ENCODE results near the gene TSPAN6.
A peak's percentile ranks its signal among the peaks of the same experiment; 100 is the strongest.

The TSPAN6 gene

GRCh38 chrX:100673397-100673953, 36.9 kb upstream of the TSPAN6 start:
- Histone ChIP-seq H3K79me1 (ENCODE audit: low read length) (no peaks in the 10 kb centered on the region), H2BK120ac (ENCODE audit: insufficient read depth, low read length, poor library complexity) (no peak overlapping the region), H3K14ac (ENCODE audit: low read length) (no peak overlapping the region), H3K4ac (ENCODE audit: low read depth, low read length) (no peak overlapping the region), H3K27me3 (ENCODE audit: insufficient read depth, low read length) (no peaks in the 10 kb centered on the region), H4K12ac (ENCODE audit: low read depth, low read length) (no peak overlapping the region), H2BK5ac (ENCODE audit: low read depth, low read length, poor library complexity) (no peak overlapping the region), H3K4me3 (ENCODE audit: low read depth, low read length) (no peak overlapping the region), H3K4me2 (ENCODE audit: low read length) (no peak overlapping the region), H3K18ac (ENCODE audit: low read length) (no peak overlapping the region), H3K9me3 (ENCODE audit: insufficient read depth, low read depth, low read length) (no peaks in the 10 kb centered on the region), H4K91ac (ENCODE audit: low read depth, low read length) (no peak overlapping the region), H4K8ac (ENCODE audit: low read depth, low read length) (no peak overlapping the region), H2AK5ac (ENCODE audit: low read length) (no peak overlapping the region), H3K27ac (ENCODE audit: low read depth, low read length) (no peak overlapping the region), H3K79me2 (ENCODE audit: control insufficient read depth, insufficient read depth, low read length, poor library complexity) (no peaks in the 10 kb centered on the region), H2BK12ac (ENCODE audit: low read length) (no peak overlapping the region), H3K9ac (ENCODE audit: low read length) (no peak overlapping the region), H3K36me3 (ENCODE audit: control insufficient read depth in 1 of 2, insufficient read depth in 2 of 2, low read length in 2 of 2) (no peaks in the 10 kb centered on the region), H3K23ac (ENCODE audit: low read length) (no peak overlapping the region), H3K4me1 (ENCODE audit: control insufficient read depth in 1 of 2, insufficient read depth in 2 of 2, low read length in 2 of 2) (no peaks in the 10 kb centered on the region), H2AFZ (ENCODE audit: insufficient read depth, low read length, poor library complexity) (no peak overlapping the region)
- no CpG with 5 or more reads among the region's 3 CpGs for WGBS (ENCODE audit: extremely low coverage, insufficient coverage, insufficient read length)
- DNase-seq: peak in 1 of 2 donors; percentile 5

GRCh38 chrX:100672966-100673365, 36.4 kb upstream of the TSPAN6 start:
- DNase-seq: no peak
- H2BK5ac ChIP-seq (ENCODE audit: low read depth, low read length, poor library complexity): no peak overlapping the region
- no peak overlapping the region for H4K12ac ChIP-seq (ENCODE audit: low read depth, low read length)
- H3K9ac ChIP-seq (ENCODE audit: low read length): no peak overlapping the region
- no peaks in the 10 kb centered on the region for H3K36me3 ChIP-seq (ENCODE audit: control insufficient read depth in 1 of 2, insufficient read depth in 2 of 2, low read length in 2 of 2)
- no peak overlapping the region for H3K27ac ChIP-seq (ENCODE audit: low read depth, low read length)
- no peak overlapping the region for H3K4ac ChIP-seq (ENCODE audit: low read depth, low read length)
- no peaks in the 10 kb centered on the region for H3K27me3 ChIP-seq (ENCODE audit: insufficient read depth, low read length)
- no peak overlapping the region for H3K14ac ChIP-seq (ENCODE audit: low read length)
- no peak overlapping the region for H2BK120ac ChIP-seq (ENCODE audit: insufficient read depth, low read length, poor library complexity)
- H3K23ac ChIP-seq (ENCODE audit: low read length): no peak overlapping the region
- no peaks in the 10 kb centered on the region for H3K9me3 ChIP-seq (ENCODE audit: insufficient read depth, low read depth, low read length)
- no peak overlapping the region for H3K4me3 ChIP-seq (ENCODE audit: low read depth, low read length)
- H2BK12ac ChIP-seq (ENCODE audit: low read length): no peak overlapping the region
- no peak overlapping the region for H3K18ac ChIP-seq (ENCODE audit: low read length)
- H3K79me1 ChIP-seq (ENCODE audit: low read length): no peaks in the 10 kb centered on the region
- WGBS (ENCODE audit: extremely low coverage, insufficient coverage, insufficient read length): no CpG with 5 or more reads among the region's 3 CpGs
- H3K4me2 ChIP-seq (ENCODE audit: low read length): no peak overlapping the region
- H4K91ac ChIP-seq (ENCODE audit: low read depth, low read length): no peak overlapping the region
- H3K79me2 ChIP-seq (ENCODE audit: control insufficient read depth, insufficient read depth, low read length, poor library complexity): no peaks in the 10 kb centered on the region
- no peak overlapping the region for H2AFZ ChIP-seq (ENCODE audit: insufficient read depth, low read length, poor library complexity)
- H2AK5ac ChIP-seq (ENCODE audit: low read length): no peak overlapping the region
- no peaks in the 10 kb centered on the region for H3K4me1 ChIP-seq (ENCODE audit: control insufficient read depth in 1 of 2, insufficient read depth in 2 of 2, low read length in 2 of 2)
- H4K8ac ChIP-seq (ENCODE audit: low read depth, low read length): no peak overlapping the region

GRCh38 chrX:100663642-100664041, 27.0 kb upstream of the TSPAN6 start:
- H3K23ac ChIP-seq (ENCODE audit: low read length): no peak overlapping the region
- no peak overlapping the region for H3K4me2 ChIP-seq (ENCODE audit: low read length)
- no peak overlapping the region for H2AFZ ChIP-seq (ENCODE audit: insufficient read depth, low read length, poor library complexity)
- H4K8ac ChIP-seq (ENCODE audit: low read depth, low read length): no peak overlapping the region
- H3K27me3 ChIP-seq (ENCODE audit: insufficient read depth, low read length): no peaks in the 10 kb centered on the region
- no peaks in the 10 kb centered on the region for H3K79me1 ChIP-seq (ENCODE audit: low read length)
- no peak overlapping the region for H4K12ac ChIP-seq (ENCODE audit: low read depth, low read length)
- H3K79me2 ChIP-seq (ENCODE audit: control insufficient read depth, insufficient read depth, low read length, poor library complexity): no peaks in the 10 kb centered on the region
- no peaks in the 10 kb centered on the region for H3K4me1 ChIP-seq (ENCODE audit: control insufficient read depth in 1 of 2, insufficient read depth in 2 of 2, low read length in 2 of 2)
- no peak overlapping the region for H3K9ac ChIP-seq (ENCODE audit: low read length)
- no peaks in the 10 kb centered on the region for H3K36me3 ChIP-seq (ENCODE audit: control insufficient read depth in 1 of 2, insufficient read depth in 2 of 2, low read length in 2 of 2)
- H3K4me3 ChIP-seq (ENCODE audit: low read depth, low read length): no peak overlapping the region
- no peak overlapping the region for H4K91ac ChIP-seq (ENCODE audit: low read depth, low read length)
- no peak overlapping the region for H3K18ac ChIP-seq (ENCODE audit: low read length)
- DNase-seq: no peak
- no peaks in the 10 kb centered on the region for H3K9me3 ChIP-seq (ENCODE audit: insufficient read depth, low read depth, low read length)
- no CpG with 5 or more reads among the region's 2 CpGs for WGBS (ENCODE audit: extremely low coverage, insufficient coverage, insufficient read length)
- no peak overlapping the region for H2BK5ac ChIP-seq (ENCODE audit: low read depth, low read length, poor library complexity)
- no peak overlapping the region for H3K14ac ChIP-seq (ENCODE audit: low read length)
- no peak overlapping the region for H2BK12ac ChIP-seq (ENCODE audit: low read length)
- H3K27ac ChIP-seq (ENCODE audit: low read depth, low read length): no peak overlapping the region
- no peak overlapping the region for H2AK5ac ChIP-seq (ENCODE audit: low read length)
- H2BK120ac ChIP-seq (ENCODE audit: insufficient read depth, low read length, poor library complexity): no peak overlapping the region
- no peak overlapping the region for H3K4ac ChIP-seq (ENCODE audit: low read depth, low read length)

GRCh38 chrX:100662796-100663195, 26.2 kb upstream of the TSPAN6 start:
- Histone ChIP-seq H3K4ac (ENCODE audit: low read depth, low read length) (no peak overlapping the region), H3K14ac (ENCODE audit: low read length) (no peak overlapping the region), H4K12ac (ENCODE audit: low read depth, low read length) (no peak overlapping the region), H3K36me3 (ENCODE audit: control insufficient read depth in 1 of 2, insufficient read depth in 2 of 2, low read length in 2 of 2) (no peaks in the 10 kb centered on the region), H3K18ac (ENCODE audit: low read length) (no peak overlapping the region), H2BK120ac (ENCODE audit: insufficient read depth, low read length, poor library complexity) (no peak overlapping the region), H2BK5ac (ENCODE audit: low read depth, low read length, poor library complexity) (no peak overlapping the region), H3K4me1 (ENCODE audit: control insufficient read depth in 1 of 2, insufficient read depth in 2 of 2, low read length in 2 of 2) (no peaks in the 10 kb centered on the region), H2AK5ac (ENCODE audit: low read length) (no peak overlapping the region), H2AFZ (ENCODE audit: insufficient read depth, low read length, poor library complexity) (no peak overlapping the region), H3K4me3 (ENCODE audit: low read depth, low read length) (no peak overlapping the region), H3K9ac (ENCODE audit: low read length) (no peak overlapping the region), H3K23ac (ENCODE audit: low read length) (no peak overlapping the region), H4K91ac (ENCODE audit: low read depth, low read length) (no peak overlapping the region), H2BK12ac (ENCODE audit: low read length) (no peak overlapping the region), H3K4me2 (ENCODE audit: low read length) (no peak overlapping the region), H4K8ac (ENCODE audit: low read depth, low read length) (no peak overlapping the region), H3K27me3 (ENCODE audit: insufficient read depth, low read length) (no peaks in the 10 kb centered on the region), H3K9me3 (ENCODE audit: insufficient read depth, low read depth, low read length) (no peaks in the 10 kb centered on the region), H3K79me2 (ENCODE audit: control insufficient read depth, insufficient read depth, low read length, poor library complexity) (no peaks in the 10 kb centered on the region), H3K27ac (ENCODE audit: low read depth, low read length) (no peak overlapping the region), H3K79me1 (ENCODE audit: low read length) (no peaks in the 10 kb centered on the region)
- DNase-seq: no peak
- WGBS (ENCODE audit: extremely low coverage, insufficient coverage, insufficient read length): no CpG with 5 or more reads among the region's 4 CpGs
